PC-3 (cell line): ENCODE data around the gene GAL3ST1. TPM values are rescaled to one million over a fixed set of nuclear protein-coding genes. Genes with fewer than 3 reads are reported as not detected.

Experiments
- ATAC-seq: fragments of 200-7000 bp; cut with Tn5 transposase; 2 replicates; pipeline ENCODE4 v1.9.1; 2020; ENCODE audit warnings: mild to moderate bottlenecking, moderate library complexity
- BruUV-seq: library from RNA; stranded (reverse); fragments of 400-500 nt; replicated peaks from 2 replicates; lab custom pipeline; 2021; lab: Mats Ljungman, UMichigan
- CTCF ChIA-PET: fragments of 300-600 bp; sonication (Branson Sonifier 250); formaldehyde crosslinking; loops from one replicate; lab custom pipeline; 2022; ENCODE audit warnings: antibody characterized with exemption; lab: Charles Lee
- POLR2A ChIA-PET: fragments of 300-600 bp; sonication (Branson Sonifier 250); formaldehyde crosslinking; loops from one replicate; lab custom pipeline; 2022; ENCODE audit warnings: antibody characterized with exemption; ENCODE audit not compliant: unreplicated experiment; lab: Charles Lee
- DNase-seq: peaks from one replicate; pipeline ENCODE4 v3.0.0-alpha.2; 2015
- H2AFZ ChIP-seq: fragments of 300-600 bp; sonication (generic); 2 replicates; pipeline ENCODE4 v1.6.0; 2016; ENCODE audit warnings: antibody characterized with exemption, low read length
- H3F3A ChIP-seq: fragments of 300-600 bp; sonication (generic); one replicate; pipeline ENCODE4 v1.6.0; 2017; ENCODE audit warnings: antibody characterized with exemption, low read length, control low read depth, mild to moderate bottlenecking; ENCODE audit not compliant: unreplicated experiment
- H3K27ac ChIP-seq: fragments of 300-600 bp; sonication (generic); 2 replicates; pipeline ENCODE4 v1.5.1; 2016; ENCODE audit warnings: mild to moderate bottlenecking, low read length
- H3K27me3 ChIP-seq: fragments of 300-600 bp; sonication (generic); 2 replicates; pipeline ENCODE4 v1.6.1; 2016; ENCODE audit warnings: low read length, mixed read lengths
- H3K36me3 ChIP-seq: fragments of 300-600 bp; sonication (generic); 2 replicates; pipeline ENCODE4 v1.6.1; 2016; ENCODE audit warnings: low read depth, mixed run types, low read length, mixed read lengths
- H3K4me1 ChIP-seq: fragments of 300-600 bp; sonication (generic); 2 replicates; pipeline ENCODE4 v1.5.1; 2016; ENCODE audit warnings: low read length; ENCODE audit not compliant: insufficient read depth
- H3K4me2 ChIP-seq: fragments of 300-600 bp; sonication (generic); 2 replicates; pipeline ENCODE4 v1.6.0; 2016; ENCODE audit warnings: low read length
- H3K4me3 ChIP-seq: fragments of 300-600 bp; sonication (generic); 2 replicates; pipeline ENCODE4 v1.5.1; 2016; ENCODE audit warnings: mild to moderate bottlenecking, low read length, mixed read lengths
- H3K79me2 ChIP-seq: fragments of 300-600 bp; sonication (generic); 2 replicates; pipeline ENCODE4 v1.6.1; 2017; ENCODE audit warnings: low read length, mixed read lengths
- H3K9ac ChIP-seq: fragments of 300-600 bp; sonication (generic); 2 replicates; pipeline ENCODE4 v1.6.0; 2016; ENCODE audit warnings: mild to moderate bottlenecking, low read length
- H3K9me2 ChIP-seq: fragments of 300-600 bp; sonication (generic); replicated peaks from 2 replicates; pipeline ENCODE4 v1.6.1; 2016; ENCODE audit warnings: mixed run types, low read length, mixed read lengths
- H3K9me3 ChIP-seq: fragments of 300-600 bp; sonication (generic); 2 replicates; pipeline ENCODE4 v1.6.1; 2016; ENCODE audit warnings: low read length, mixed read lengths
- H4K20me1 ChIP-seq: fragments of 300-600 bp; sonication (generic); 2 replicates; pipeline ENCODE4 v1.6.1; 2016; ENCODE audit warnings: low read length, mixed read lengths
- EZH2 ChIP-seq: fragments of 300-600 bp; sonication (generic); IDR thresholded peaks from one replicate; pipeline ENCODE4 v1.6.1; 2017; ENCODE audit warnings: antibody characterized with exemption, mild to moderate bottlenecking, low read length; ENCODE audit not compliant: unreplicated experiment
- EZH2phosphoT487 ChIP-seq: fragments of 300-600 bp; sonication (generic); IDR thresholded peaks from 2 replicates; pipeline ENCODE4 v1.6.1; 2018; ENCODE audit warnings: mild to moderate bottlenecking, antibody characterized with exemption, low read length, borderline replicate concordance
- intact Hi-C: fragments of 100-400 bp; cut with micrococcal nuclease; formaldehyde crosslinking; loops from 2 replicates; pipeline ENCODE4 v1.9.0; 2023
- total RNA-seq: library from RNA; depleted of rRNA; stranded (reverse); fragments of >200 nt; gene quantifications from 2 replicates; pipeline ENCODE4 v1.2.3, GENCODE V29; 2014
- TF ChIP-seq, protein P1 (sequence below): fragments of 300-600 bp; sonication (generic); conservative IDR thresholded peaks from 2 replicates; pipeline ENCODE4 v1.5.1; 2017; ENCODE audit warnings: antibody characterized with exemption, low read depth, mild to moderate bottlenecking, low read length

The GAL3ST1 gene
- total RNA-seq, 1 experiment from 2014 or later, result not detected

DNA sequence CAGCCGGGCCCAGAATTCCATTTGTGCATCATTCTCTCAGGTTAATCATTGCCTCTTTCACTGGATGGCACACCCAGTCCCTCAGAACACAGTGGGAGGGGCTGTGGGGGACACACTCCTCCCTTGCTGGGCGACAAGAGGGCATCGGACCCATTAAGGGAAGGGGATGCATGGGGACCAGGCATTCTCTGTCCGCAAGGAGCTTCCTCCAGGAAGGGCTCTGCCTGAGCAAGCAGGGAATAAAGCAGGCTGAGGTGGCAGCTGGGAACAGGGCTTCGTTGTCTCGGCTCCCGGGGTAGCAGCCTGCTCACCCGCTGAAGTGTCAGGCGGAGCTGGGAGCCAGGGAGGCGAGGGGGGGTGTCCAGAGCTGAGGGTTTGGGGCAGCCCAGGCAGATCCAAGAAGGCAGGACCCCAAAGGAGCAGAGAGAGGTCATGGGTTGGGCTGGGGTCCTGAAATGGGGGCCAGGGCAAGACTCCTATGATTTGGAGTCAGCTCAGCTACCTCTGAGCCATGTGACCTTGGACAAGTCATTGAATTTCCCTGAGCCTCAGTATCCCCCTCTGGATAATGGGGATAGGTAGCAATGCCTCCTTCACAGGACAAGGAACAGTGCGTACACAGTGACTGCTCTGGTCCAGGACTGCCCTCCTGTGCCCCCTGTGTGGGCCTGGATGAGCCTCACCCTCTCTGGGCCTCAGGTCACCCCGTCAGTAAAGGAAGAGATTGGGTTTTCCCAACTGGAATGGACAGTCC, 1.4 kb downstream of the GAL3ST1 start:
- Histone ChIP-seq H3K79me2 (no peaks in the 10 kb centered on the region), H3K27me3 (no peaks in the 10 kb centered on the region), H3K9ac (no peak overlapping the region), H3K4me3 (no peak overlapping the region), H3K9me3 (no peaks in the 10 kb centered on the region), H3K27ac (no peak overlapping the region), H4K20me1 (no peaks in the 10 kb centered on the region), H3K4me1 (no peaks in the 10 kb centered on the region), H3F3A (no peaks in the 10 kb centered on the region), H3K4me2 (no peak overlapping the region), H2AFZ (no peak overlapping the region), H3K36me3 (peaks cover 5% of the 10 kb centered on the region; the same call in 1 of the 2 replicates), H3K9me2 (no peaks in the 10 kb centered on the region)
- no peak for TF ChIP-seq EZH2phosphoT487
- TF ChIP-seq, protein P1, sequence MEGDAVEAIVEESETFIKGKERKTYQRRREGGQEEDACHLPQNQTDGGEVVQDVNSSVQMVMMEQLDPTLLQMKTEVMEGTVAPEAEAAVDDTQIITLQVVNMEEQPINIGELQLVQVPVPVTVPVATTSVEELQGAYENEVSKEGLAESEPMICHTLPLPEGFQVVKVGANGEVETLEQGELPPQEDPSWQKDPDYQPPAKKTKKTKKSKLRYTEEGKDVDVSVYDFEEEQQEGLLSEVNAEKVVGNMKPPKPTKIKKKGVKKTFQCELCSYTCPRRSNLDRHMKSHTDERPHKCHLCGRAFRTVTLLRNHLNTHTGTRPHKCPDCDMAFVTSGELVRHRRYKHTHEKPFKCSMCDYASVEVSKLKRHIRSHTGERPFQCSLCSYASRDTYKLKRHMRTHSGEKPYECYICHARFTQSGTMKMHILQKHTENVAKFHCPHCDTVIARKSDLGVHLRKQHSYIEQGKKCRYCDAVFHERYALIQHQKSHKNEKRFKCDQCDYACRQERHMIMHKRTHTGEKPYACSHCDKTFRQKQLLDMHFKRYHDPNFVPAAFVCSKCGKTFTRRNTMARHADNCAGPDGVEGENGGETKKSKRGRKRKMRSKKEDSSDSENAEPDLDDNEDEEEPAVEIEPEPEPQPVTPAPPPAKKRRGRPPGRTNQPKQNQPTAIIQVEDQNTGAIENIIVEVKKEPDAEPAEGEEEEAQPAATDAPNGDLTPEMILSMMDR, result no peak
- POLR2A ChIA-PET, result no interaction called here
- ATAC-seq, result no peak
- no peak for DNase-seq
- intact Hi-C loops, result no loop called here
- CTCF ChIA-PET, result no interaction called here
- TSS peak; percentile 5 for BruUV-seq

DNA sequence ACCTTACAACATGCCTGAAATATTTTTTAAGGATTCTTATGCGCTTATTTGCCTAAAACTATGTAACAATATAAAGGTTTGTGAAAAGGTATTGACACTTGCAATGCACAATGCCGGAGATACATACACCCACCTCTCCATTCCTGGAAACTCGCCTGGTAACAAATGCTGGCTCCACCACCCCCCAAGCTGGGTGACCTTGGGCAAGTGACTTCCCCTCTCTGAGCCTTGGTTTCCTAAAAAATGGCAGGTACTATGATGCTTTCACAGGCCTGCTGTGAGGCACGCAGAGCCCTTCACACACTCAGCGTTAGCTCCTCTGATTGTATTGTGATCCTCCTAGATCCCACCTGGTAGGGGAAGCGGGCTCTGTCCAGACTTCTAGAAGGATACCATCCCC, 2.3 kb downstream of the GAL3ST1 start:
- Histone ChIP-seq H3K79me2 (no peaks in the 10 kb centered on the region), H3F3A (no peaks in the 10 kb centered on the region), H3K9me2 (no peaks in the 10 kb centered on the region), H2AFZ (no peak overlapping the region), H3K9ac (no peak overlapping the region), H3K27me3 (no peaks in the 10 kb centered on the region), H3K4me3 (no peak overlapping the region), H3K9me3 (no peaks in the 10 kb centered on the region), H3K36me3 (peaks cover 5% of the 10 kb centered on the region; the same call in 1 of the 2 replicates), H3K4me1 (no peaks in the 10 kb centered on the region), H3K4me2 (no peak overlapping the region), H4K20me1 (no peaks in the 10 kb centered on the region), H3K27ac (no peak overlapping the region)
- no TSS peak for BruUV-seq
- DNase-seq (no peak), ATAC-seq (no peak)
- TF ChIP-seq EZH2 (no peak), EZH2phosphoT487 (no peak)
- TF ChIP-seq, protein P1, result no peak
- intact Hi-C loops, result no loop called here
- CTCF ChIA-PET, result no interaction called here
- POLR2A ChIA-PET, result no interaction called here

DNA sequence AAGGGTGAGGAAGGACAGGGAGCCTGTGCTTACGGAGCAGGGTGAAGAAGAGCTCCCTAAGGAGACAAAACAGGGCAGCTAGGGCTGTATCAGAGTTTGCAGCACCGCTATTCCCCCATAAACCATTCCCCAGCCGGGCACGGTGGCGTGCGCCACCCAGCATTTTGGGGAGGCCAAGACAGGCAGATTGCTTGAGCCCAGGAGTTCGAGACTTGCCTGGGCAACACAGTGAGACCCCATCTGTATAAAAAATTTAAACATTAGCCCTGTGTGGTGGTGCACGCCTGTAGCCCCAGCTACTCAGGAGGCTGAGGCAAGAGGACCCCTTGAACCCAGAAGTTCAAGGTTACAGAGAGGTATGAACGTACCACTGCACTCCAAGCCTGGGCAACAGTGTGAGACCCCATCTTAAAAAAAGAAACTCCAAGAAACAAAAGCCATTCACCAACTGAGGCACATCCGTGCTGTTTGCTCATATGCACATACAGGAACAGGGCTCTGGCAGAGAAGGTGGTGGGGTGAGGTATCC, 4.7 kb downstream of the GAL3ST1 start:
- no peak overlapping the region for H3K9ac ChIP-seq
- ChIA-PET CTCF (no interaction called here), POLR2A (interaction anchor here (0.7 kb wide), 1 partner anchor 9 kb away, joined by 5 read pairs; no protein-coding TSS in a partner anchor)
- H3K79me2 ChIP-seq, result no peaks in the 10 kb centered on the region
- H3F3A ChIP-seq, result no peaks in the 10 kb centered on the region
- ATAC-seq (no peak), DNase-seq (no peak)
- BruUV-seq, result no TSS peak
- TF ChIP-seq, protein P1, result no peak
- no peak for TF ChIP-seq EZH2phosphoT487
- TF ChIP-seq EZH2, result no peak
- no peak overlapping the region for H3K4me3 ChIP-seq
- no peaks in the 10 kb centered on the region for H3K9me3 ChIP-seq
- H3K4me2 ChIP-seq, result no peak overlapping the region
- intact Hi-C loops, result no loop called here
- no peaks in the 10 kb centered on the region for H3K36me3 ChIP-seq
- H3K27me3 ChIP-seq, result no peaks in the 10 kb centered on the region
- no peak overlapping the region for H2AFZ ChIP-seq
- H3K4me1 ChIP-seq, result no peaks in the 10 kb centered on the region
- H4K20me1 ChIP-seq, result no peaks in the 10 kb centered on the region
- H3K9me2 ChIP-seq, result no peaks in the 10 kb centered on the region
- no peak overlapping the region for H3K27ac ChIP-seq
